Measurements from ENCODE around the gene LAMB1. TPM values are rescaled to one million over a fixed set of nuclear protein-coding genes. Genes with fewer than 3 reads are reported as not detected.

The LAMB1 gene
- total RNA-seq, 1 experiment from 2014 or later: 136 TPM

DNA sequence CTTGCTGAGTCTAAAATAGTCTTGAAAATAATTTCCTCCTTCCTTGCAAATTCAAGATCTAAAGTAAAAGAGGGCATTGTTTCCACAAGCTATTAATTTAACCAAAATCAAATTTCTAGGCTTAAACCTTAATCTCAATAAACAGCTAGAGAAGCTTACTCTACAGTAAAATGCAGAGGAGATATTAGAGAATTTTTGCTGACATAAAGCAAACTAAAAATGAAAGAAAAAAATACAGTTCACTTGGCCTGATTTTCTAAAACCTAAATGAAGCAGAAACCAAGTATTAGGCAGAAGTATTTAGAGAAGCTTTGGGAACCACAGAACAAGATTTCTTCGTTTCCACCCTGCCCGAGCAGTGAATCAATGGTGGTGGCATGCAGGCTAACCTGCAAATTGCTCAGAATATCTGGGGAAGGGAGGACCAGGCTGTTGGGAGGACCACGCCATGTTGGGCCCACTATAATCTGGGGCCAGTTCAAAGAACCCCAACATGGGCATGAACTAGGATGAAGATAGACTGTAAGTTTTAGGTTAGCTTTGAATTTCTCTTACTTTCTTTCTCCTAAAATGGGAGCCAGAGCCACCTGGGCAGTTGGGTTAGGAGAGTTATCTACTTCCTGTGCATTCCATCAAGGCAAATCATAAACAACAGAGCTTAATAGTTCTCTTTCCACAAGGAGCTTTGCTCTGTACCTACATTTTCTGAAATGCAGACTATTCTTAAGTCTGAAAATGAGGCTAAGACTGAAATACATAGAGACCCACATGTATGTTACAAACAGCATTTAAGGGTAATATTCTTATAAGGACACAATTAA, 4.1 kb downstream of the LAMB1 start:
- Histone ChIP-seq H3K27me3 (replicated peaks) (no peaks in the 10 kb centered on the region), H3K36me3 (peaks cover 70% of the 10 kb centered on the region), H3K4me3 (no peak overlapping the region), H3K27ac (peak overlapping the region; percentile 61), H3K4me1 (replicated peaks) (peaks cover 91% of the 10 kb centered on the region), H3K9me3 (replicated peaks) (no peaks in the 10 kb centered on the region)
- DNase-seq (ENCODE audit: low read depth in 1 of 2, low spot score in 2 of 2): no peak

DNA sequence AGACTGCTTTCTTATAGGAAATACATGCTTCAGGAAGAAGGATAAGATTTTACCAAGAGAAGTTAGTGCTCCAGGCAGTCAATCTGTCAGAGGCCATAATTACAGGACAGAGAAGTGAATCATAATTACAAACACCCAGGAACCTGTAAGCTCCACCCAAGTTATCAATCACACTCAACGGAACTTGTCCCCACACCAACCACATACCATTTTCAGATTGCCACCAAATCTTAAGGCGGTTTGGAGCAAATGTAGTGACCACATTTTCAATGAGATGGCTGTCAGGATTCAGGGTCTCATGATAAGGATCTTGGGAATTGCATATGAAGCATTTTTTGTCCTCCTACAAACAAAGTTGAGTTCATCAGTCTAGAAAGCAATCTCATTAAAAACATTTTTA, 4.8 kb downstream of the LAMB1 start:
- Histone ChIP-seq H3K27ac (peak overlapping the region; percentile 61), H3K9me3 (replicated peaks) (no peaks in the 10 kb centered on the region), H3K4me3 (no peak overlapping the region), H3K36me3 (peaks cover 77% of the 10 kb centered on the region), H3K4me1 (replicated peaks) (peaks cover 87% of the 10 kb centered on the region), H3K27me3 (replicated peaks) (no peaks in the 10 kb centered on the region)
- DNase-seq (ENCODE audit: low read depth in 1 of 2, low spot score in 2 of 2): no peak

DNA sequence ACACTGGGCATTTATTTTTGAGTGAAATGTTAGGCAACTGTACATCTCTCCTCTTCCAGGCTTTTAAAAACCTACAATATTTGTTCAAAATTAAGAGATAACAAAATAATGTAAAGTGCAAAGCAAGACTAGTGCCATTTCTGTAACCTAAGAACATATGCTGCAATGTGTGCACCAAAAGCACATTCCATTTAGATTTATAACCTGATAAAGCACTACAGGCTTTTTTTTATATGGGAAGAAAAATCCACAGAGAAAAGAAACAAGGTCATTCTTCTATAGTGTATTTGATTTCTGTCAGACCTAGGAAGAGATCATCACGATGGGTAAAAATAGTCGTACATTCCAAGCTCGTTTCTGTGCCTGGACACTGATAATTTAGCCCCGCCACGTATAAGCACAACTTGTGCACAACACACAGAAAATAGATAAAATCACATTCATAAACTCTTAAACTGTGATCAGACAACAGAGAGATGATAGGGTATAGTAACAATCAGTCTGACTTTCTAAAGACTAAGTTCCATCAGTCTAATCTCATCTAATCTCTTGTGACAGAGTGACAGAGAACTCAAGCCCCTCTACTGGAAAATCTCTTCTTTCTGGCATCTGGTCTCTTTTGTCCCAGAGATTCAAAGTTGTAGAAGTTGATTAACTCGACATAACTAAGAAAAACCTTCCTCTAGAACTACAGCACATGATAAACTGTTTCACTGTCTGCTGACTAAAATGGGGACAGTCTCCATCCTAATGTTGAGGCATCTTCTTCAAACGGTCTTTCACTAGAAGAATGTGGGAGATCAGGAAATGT, 6.7 kb downstream of the LAMB1 start:
- Histone ChIP-seq H3K4me1 (replicated peaks) (peaks cover 77% of the 10 kb centered on the region), H3K36me3 (peaks cover 81% of the 10 kb centered on the region), H3K4me3 (no peak overlapping the region)

DNA sequence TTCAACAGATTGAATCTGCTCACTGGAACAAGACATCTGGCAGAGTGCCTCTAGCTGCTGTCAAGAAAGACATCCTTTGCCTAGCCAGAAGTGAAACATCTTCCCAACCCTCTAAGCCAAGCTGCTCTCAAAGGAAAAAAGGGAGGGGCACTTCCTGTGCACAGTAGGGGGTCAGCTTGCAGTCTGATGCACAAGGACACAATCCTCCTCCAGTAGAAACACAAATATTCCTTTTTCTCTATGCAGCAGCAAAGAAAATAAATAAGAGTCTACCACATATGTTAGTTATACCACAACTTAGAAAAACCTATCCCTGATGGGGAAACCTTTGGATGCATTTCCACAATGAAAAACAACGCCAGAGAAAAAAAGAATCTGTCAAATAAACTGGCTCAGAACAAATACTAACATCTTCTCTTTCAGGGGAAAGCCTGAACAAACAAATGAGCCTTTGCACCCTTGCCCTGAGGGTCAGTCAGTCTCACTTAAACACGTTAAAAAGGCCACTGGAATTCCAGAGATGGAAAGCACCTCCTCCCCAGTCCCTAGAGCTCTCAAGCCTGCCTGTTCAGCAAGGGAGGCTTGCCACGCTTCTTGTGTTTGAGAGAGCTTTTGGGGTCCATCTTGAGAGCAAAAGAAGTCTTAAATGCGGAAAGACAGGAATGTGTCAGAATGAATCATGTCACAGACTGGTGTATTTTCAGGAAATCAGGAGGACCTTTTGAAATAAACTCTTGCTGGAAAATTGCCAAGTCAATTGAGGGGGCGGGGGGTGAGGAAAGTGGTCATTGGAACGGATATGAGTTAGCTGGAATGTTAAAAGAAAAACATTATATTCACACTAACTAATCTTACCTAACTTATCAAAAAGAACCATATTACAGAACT, 7.5 kb downstream of the LAMB1 start:
- Histone ChIP-seq H3K4me3 (no peak overlapping the region), H3K4me1 (replicated peaks) (peaks cover 69% of the 10 kb centered on the region), H3K27ac (peak overlapping the region; percentile 77)

More for the DNA sequence above, 6.7 kb downstream of the LAMB1 start:
- H3K9me3 ChIP-seq (replicated peaks): no peaks in the 10 kb centered on the region
- H3K27me3 ChIP-seq (replicated peaks): no peaks in the 10 kb centered on the region
- peak overlapping the region; percentile 77 for H3K27ac ChIP-seq
- no peak for DNase-seq (ENCODE audit: low read depth in 1 of 2, low spot score in 2 of 2)

DNA sequence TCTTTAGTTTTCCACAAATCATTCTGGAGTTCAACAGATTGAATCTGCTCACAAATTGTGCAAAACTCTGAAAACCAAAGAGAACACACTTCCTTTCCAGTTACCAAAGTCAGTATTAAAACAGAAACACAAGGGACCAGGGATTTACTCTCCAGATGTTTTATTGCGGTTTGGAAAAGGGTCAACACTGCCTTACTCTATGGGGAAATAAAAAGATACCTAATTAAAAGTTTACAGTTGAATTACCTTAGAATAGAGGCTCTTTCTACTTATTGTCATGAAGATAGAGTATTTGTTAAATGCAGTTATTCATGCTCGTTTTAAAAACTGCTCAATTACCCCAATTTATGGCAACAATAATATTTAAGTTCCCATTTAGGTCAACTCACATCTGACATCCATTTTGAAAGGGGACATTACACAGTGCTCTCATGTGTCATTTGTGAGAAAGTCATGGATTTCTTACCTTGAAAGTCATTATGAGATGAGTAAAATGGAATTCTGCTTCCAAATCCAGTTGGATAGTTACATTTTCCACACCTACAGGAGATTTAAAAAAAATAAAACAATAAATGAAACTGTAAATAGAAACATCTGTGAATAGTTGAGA, 8.4 kb downstream of the LAMB1 start:
- Histone ChIP-seq H3K4me3 (no peak overlapping the region), H3K36me3 (peaks cover 83% of the 10 kb centered on the region), H3K4me1 (replicated peaks) (peaks cover 66% of the 10 kb centered on the region), H3K27me3 (replicated peaks) (no peaks in the 10 kb centered on the region), H3K9me3 (replicated peaks) (no peaks in the 10 kb centered on the region), H3K27ac (peak overlapping the region; percentile 77)
- no peak for DNase-seq (ENCODE audit: low read depth in 1 of 2, low spot score in 2 of 2)

More for the DNA sequence above, 7.5 kb downstream of the LAMB1 start:
- peaks cover 81% of the 10 kb centered on the region for H3K36me3 ChIP-seq
- no peaks in the 10 kb centered on the region for H3K9me3 ChIP-seq (replicated peaks)
- H3K27me3 ChIP-seq (replicated peaks): no peaks in the 10 kb centered on the region
- DNase-seq (ENCODE audit: low read depth in 1 of 2, low spot score in 2 of 2): peak; percentile 89 to 96

DNA sequence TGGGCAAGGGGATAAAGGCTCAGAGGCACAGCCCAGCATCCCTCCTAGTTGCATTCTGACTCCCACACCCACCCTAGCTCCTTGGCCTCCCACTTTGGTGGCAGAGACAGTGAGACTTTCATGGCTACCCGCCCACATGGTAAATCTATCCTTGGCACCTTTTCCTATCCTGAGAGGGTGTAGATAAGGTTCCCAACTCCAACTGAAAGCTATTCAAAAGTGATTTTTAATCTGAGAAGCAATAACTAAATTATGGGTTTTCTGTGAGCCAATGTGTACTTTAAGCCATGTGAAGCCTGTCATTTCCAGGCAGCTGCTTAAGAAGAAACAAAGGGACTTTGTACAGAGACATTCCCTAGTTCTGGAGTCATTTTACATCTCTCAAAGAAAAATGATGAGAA, 9.1 kb downstream of the LAMB1 start:
- H3K27ac ChIP-seq: peak overlapping the region; percentile 77
- H3K9me3 ChIP-seq (replicated peaks): no peaks in the 10 kb centered on the region
- no peaks in the 10 kb centered on the region for H3K27me3 ChIP-seq (replicated peaks)
- no peak overlapping the region for H3K4me3 ChIP-seq
- DNase-seq (ENCODE audit: low read depth in 1 of 2, low spot score in 2 of 2): no peak
- H3K36me3 ChIP-seq: peaks cover 83% of the 10 kb centered on the region
- H3K4me1 ChIP-seq (replicated peaks): peaks cover 63% of the 10 kb centered on the region

DNA sequence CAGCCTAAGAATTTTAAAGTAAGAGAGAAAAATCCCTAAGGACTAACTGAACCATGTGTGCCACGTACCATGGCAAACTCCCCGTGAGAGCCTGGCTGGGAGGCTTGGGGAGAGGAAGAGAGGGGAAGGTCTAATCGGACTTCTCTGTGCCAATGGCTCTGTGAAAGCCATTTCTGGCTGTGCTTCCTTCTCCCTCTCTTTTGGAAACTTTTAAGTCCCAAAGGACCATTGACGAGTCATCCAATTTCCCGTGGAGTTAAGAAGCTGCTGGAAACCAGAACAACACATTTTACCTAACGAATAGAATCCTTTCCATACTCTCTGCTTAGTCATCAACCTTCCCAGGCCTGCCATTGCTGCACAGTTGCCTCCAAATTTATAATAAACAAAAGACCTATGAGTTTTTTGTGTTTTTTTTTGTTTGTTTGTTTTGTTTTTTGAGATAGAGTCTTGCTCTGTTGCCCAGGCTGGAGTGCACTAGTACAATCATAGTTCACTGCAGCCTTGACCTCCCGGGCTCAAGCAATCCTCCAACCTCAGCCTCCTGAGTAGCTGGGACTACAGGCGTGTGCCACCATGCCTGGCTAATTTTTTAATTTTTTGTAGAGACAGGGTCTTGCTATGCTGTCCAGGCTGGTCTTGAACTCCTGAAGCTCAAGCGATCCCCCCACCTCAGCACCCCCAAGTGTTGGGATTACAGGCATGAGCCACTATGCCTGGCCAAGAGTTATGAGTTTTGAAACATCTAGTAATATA, 13.2 kb downstream of the LAMB1 start:
- peaks cover 97% of the 10 kb centered on the region for H3K36me3 ChIP-seq
- H3K4me1 ChIP-seq (replicated peaks): peaks cover 22% of the 10 kb centered on the region
- H3K9me3 ChIP-seq (replicated peaks): no peaks in the 10 kb centered on the region
- no peaks in the 10 kb centered on the region for H3K27me3 ChIP-seq (replicated peaks)
- H3K4me3 ChIP-seq: no peak overlapping the region
- peak; percentile 54 to 55 for DNase-seq (ENCODE audit: low read depth in 1 of 2, low spot score in 2 of 2)
- no peak overlapping the region; the same call in 1 of the 2 replicates for H3K27ac ChIP-seq

DNA sequence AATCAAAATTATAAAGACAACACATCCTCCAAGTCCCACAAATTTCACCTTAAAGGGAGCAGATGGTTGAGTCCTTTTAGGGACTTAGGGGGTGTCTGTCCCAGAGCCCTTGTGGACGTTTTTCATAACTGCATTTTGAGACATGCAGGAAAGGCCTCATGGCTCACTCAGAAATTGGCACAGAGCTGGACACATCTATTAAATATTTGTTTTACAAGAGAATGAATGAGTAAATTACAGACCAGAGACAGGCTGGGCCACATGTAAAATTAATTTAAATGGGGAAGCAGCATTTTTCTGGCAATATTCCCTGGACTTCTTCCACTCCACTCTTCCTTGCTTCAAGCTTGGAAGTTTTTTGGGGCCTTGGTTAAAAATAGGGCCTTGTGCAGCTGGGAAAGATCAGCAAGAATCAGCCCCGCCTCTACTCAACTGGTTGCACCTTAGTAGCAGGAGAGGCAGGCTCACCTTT, 20.0 kb downstream of the LAMB1 start:
- Histone ChIP-seq H3K4me1 (replicated peaks) (no peaks in the 10 kb centered on the region), H3K9me3 (replicated peaks) (no peaks in the 10 kb centered on the region), H3K4me3 (no peak overlapping the region), H3K36me3 (peaks cover 99% of the 10 kb centered on the region), H3K27ac (no peak overlapping the region), H3K27me3 (replicated peaks) (no peaks in the 10 kb centered on the region)
- no peak for DNase-seq (ENCODE audit: low read depth in 1 of 2, low spot score in 2 of 2)

DNA sequence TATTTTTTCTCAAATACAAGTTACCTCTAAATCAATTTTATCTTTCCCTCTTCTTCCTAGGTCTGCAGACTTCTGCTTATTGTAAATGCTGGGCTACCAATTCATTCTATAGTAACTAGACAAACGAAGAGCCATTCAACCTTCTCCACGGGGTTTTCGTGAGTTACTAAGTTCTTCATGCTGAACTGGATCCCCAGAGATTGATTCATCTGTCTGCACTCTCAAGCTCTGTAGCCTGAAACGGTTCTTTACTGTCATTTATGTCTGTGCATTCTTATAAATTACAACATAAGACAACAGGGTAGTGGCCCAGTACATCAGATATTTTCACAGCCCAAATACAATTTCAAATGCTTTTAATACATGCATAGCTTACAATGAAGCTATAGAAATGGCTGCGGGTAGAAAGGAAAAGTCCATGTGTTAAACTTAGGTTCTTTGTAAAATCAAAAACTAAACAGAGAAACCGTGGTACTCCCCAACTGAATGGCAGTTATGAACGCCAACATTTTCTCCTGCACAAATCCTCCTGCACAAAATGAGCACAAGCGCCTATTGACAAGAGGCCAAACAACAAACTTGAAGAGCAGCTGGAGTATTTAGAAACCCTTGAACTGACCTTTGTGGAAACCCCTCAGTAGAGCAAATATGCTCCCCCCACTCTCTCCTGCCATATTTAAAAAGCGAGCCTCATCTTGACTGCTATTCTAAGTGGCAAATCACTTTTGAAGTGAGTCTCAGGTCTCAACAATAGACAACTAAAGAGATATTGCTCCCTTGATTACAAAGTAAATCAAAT, 20.7 kb downstream of the LAMB1 start:
- Histone ChIP-seq H3K27ac (no peak overlapping the region; the same call in 1 of the 2 replicates), H3K9me3 (replicated peaks) (no peaks in the 10 kb centered on the region), H3K36me3 (peaks cover 99% of the 10 kb centered on the region), H3K27me3 (replicated peaks) (no peaks in the 10 kb centered on the region), H3K4me3 (no peak overlapping the region), H3K4me1 (replicated peaks) (no peaks in the 10 kb centered on the region)
- DNase-seq (ENCODE audit: low read depth in 1 of 2, low spot score in 2 of 2): no peak

DNA sequence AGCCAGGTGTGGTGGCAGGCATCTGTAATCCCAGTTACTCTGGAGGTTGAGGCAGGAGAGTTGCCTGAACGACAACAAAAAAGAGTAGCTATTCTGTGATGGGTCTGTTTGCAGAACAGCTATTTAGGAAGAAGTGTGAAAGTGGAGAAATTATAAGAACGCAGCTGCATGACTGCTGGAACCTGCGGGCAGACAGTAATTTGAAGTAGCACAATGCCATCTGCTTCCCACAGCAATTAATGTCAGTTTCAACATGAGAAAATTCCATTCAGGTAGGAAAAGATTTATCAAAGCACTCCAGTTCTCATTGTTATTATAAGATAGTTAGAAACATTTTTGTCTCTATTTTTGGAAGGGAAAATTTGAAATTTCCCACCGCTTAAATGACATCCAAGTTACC, 21.5 kb downstream of the LAMB1 start:
- no peak for DNase-seq (ENCODE audit: low read depth in 1 of 2, low spot score in 2 of 2)
- Histone ChIP-seq H3K9me3 (replicated peaks) (no peaks in the 10 kb centered on the region), H3K4me1 (replicated peaks) (no peaks in the 10 kb centered on the region), H3K4me3 (no peak overlapping the region), H3K27me3 (replicated peaks) (no peaks in the 10 kb centered on the region), H3K36me3 (peaks cover 95% of the 10 kb centered on the region), H3K27ac (no peak overlapping the region)

DNA sequence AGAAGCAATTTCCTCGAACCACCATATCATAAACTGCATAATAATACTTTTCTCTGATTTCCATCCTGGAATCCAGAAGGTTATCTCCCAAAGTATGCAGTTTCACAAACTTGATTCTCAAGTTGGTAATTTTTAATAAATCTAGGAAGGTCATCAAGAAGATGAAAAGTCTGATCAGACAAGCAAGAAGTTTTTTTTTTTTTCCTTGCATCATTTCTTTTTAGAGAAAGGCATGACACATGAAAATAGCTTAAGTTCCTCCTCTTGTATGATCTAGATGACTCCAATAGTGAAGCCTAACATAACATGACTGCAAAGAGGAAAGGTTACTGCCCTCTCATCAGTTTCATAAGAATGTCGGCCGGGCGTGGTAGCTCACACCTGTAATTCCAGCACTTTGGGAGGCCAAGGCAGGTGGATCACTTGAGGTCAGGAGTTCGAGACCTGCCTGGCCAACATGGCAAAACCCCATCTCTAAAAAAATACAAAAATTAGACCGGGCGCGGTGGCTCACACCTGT, 22.2 kb downstream of the LAMB1 start:
- Histone ChIP-seq H3K4me3 (no peak overlapping the region), H3K9me3 (replicated peaks) (no peaks in the 10 kb centered on the region), H3K27ac (no peak overlapping the region), H3K4me1 (replicated peaks) (no peaks in the 10 kb centered on the region), H3K36me3 (peaks cover 95% of the 10 kb centered on the region), H3K27me3 (replicated peaks) (no peaks in the 10 kb centered on the region)
- DNase-seq (ENCODE audit: low read depth in 1 of 2, low spot score in 2 of 2): no peak

DNA sequence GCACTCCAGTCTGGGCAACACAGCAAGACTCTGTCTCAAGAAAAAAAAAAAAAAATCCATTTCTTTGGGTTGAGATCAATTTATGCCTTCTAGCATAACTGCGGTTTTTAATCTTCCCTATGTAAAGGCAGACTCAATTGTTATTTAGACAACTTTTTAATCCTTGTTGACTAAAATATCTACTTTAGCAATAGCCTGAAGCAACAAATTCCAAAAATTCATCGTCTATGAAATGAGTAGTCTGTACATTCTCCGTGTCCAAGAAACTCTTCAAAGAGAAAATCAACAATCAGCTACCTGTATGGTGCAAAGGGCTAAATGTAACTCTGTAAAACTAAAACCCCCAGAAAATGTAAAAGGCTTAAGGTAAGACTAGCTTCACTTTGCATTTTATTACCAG, 22.8 kb downstream of the LAMB1 start:
- Histone ChIP-seq H3K36me3 (peaks cover 95% of the 10 kb centered on the region), H3K4me1 (replicated peaks) (no peaks in the 10 kb centered on the region), H3K27me3 (replicated peaks) (no peaks in the 10 kb centered on the region), H3K4me3 (no peak overlapping the region), H3K27ac (no peak overlapping the region), H3K9me3 (replicated peaks) (no peaks in the 10 kb centered on the region)
- DNase-seq (ENCODE audit: low read depth in 1 of 2, low spot score in 2 of 2): no peak

All from SJSA1 (cell line).